Fibroblast of skin of right biceps (primary cell): ENCODE measurements around the gene TBCD.

Source experiments
- DNase-seq: peaks from one replicate; pipeline ENCODE4 v3.0.0-alpha.2; 2013

The TBCD gene

GRCh38 chr17:82859431-82860403, 107.9 kb downstream of the TBCD start:
- DNase-seq: peak; percentile 65

GRCh38 chr17:82860606-82861392, 108.9 kb downstream of the TBCD start:
- DNase-seq: no peak

- DNase-seq: no peak
Observed at GRCh38 chr17:82861393-82861775, 109.5 kb downstream of the TBCD start.

GRCh38 chr17:82862191-82862590, 110.3 kb downstream of the TBCD start:
- no peak for DNase-seq

GRCh38 chr17:82862737-82863382, 111.0 kb downstream of the TBCD start:
- no peak for DNase-seq

GRCh38 chr17:82863383-82863940, 111.6 kb downstream of the TBCD start:
- DNase-seq: no peak

GRCh38 chr17:82863941-82864712, 112.3 kb downstream of the TBCD start:
- peak; percentile 83 for DNase-seq

- no peak for DNase-seq
Observed at GRCh38 chr17:82864713-82865248, 112.9 kb downstream of the TBCD start.

- no peak for DNase-seq
Observed at GRCh38 chr17:82865274-82865673, 113.4 kb downstream of the TBCD start.

GRCh38 chr17:82865774-82866395, 114.0 kb downstream of the TBCD start:
- DNase-seq: no peak

GRCh38 chr17:82866590-82867191, 114.8 kb downstream of the TBCD start:
- peak; percentile 69 for DNase-seq

- DNase-seq: no peak
Observed at GRCh38 chr17:82867763-82868325, 116.0 kb downstream of the TBCD start.

- no peak for DNase-seq
Observed at GRCh38 chr17:82868715-82869131, 116.9 kb downstream of the TBCD start.

GRCh38 chr17:82869536-82869935, 117.7 kb downstream of the TBCD start:
- no peak for DNase-seq

GRCh38 chr17:82870091-82870491, 118.2 kb downstream of the TBCD start:
- no peak for DNase-seq

GRCh38 chr17:82870541-82870940, 118.7 kb downstream of the TBCD start:
- DNase-seq: no peak

GRCh38 chr17:82871056-82871775, 119.4 kb downstream of the TBCD start:
- DNase-seq: no peak

GRCh38 chr17:82871776-82872561, 120.1 kb downstream of the TBCD start:
- no peak for DNase-seq
